Endothelial cell of umbilical vein (primary cell): ENCODE measurements around the gene EFHD2. TPM values are rescaled to one million over a fixed set of nuclear protein-coding genes. Genes with fewer than 3 reads are reported as not detected.

Experiments
- BruUV-seq: library from RNA; stranded (reverse); fragments of 400-500 nt; replicated peaks from 2 replicates; lab custom pipeline; 2021; lab: Mats Ljungman, UMichigan
- CTCF ChIA-PET: fragments of 300-600, 350-600 bp; sonication (Branson Sonifier 250); formaldehyde crosslinking; loops from one replicate; lab custom pipeline; 2021; ENCODE audit warnings: antibody characterized with exemption, inconsistent platforms; lab: Charles Lee
- POLR2A ChIA-PET: fragments of 300-600, 350-600 bp; sonication (Branson Sonifier 250); formaldehyde crosslinking; loops from one replicate; lab custom pipeline; 2021; ENCODE audit warnings: antibody characterized with exemption, inconsistent platforms; lab: Charles Lee
- DNase-seq: peaks from one replicate; pipeline ENCODE4 v3.0.0-alpha.2; 2011; ENCODE audit warnings: low read depth, low spot score
- FAIRE-seq: peaks from 2 replicates; lab custom pipeline; 2011; peaks lifted over from hg19 to GRCh38; lab: Jason Lieb, UNC
- H2AFZ ChIP-seq: 2 replicates; pipeline ENCODE4 v1.6.0; 2012; ENCODE audit warnings: low read depth, low read length, control low read depth, inconsistent platforms
- H3K27ac ChIP-seq: 2 replicates; pipeline ENCODE4 v1.5.1; 2011; ENCODE audit warnings: low read depth, mild to moderate bottlenecking, control low read depth, low read length, moderate library complexity; ENCODE audit not compliant: insufficient read depth
- H3K27me3 ChIP-seq, 2 experiments: 2 replicates each; pipeline versions ENCODE4 v1.6.0 to v1.6.1; 2011; ENCODE audit warnings: low read length in 2 of 2, mixed read lengths in 1 of 2; ENCODE audit not compliant: control insufficient read depth in 2 of 2, insufficient read depth in 2 of 2
- H3K36me3 ChIP-seq, 2 experiments: 2 replicates in 1 of 2; 3 replicates in 1 of 2; pipeline ENCODE4 v1.5.1; 2011; ENCODE audit warnings: low read length in 2 of 2, mild to moderate bottlenecking in 1 of 2, moderate library complexity in 1 of 2; ENCODE audit not compliant: control insufficient read depth in 2 of 2, insufficient read depth in 2 of 2; ENCODE audit errors: extremely low read depth in 1 of 2
- H3K4me1 ChIP-seq: 3 replicates; pipeline ENCODE4 v1.5.1; 2011; ENCODE audit warnings: mild to moderate bottlenecking, low read length; ENCODE audit not compliant: control insufficient read depth, insufficient read depth; ENCODE audit errors: extremely low read depth
- H3K4me2 ChIP-seq: 2 replicates; pipeline ENCODE4 v1.6.1; 2011; ENCODE audit warnings: low read length, control low read depth, mixed read lengths; ENCODE audit not compliant: insufficient read depth
- H3K4me3 ChIP-seq, 3 experiments: fragments of 200-600 bp in 1 of 3; sonication (generic), shearing (Covaris generic) in 1 of 3; replicated peaks in 1 of 3; 2 replicates each; pipeline ENCODE4 v1.5.1; 2011 to 2016; ENCODE audit warnings: control low read depth in 3 of 3, low read length in 3 of 3, mild to moderate bottlenecking in 2 of 3, inconsistent platforms in 1 of 3, low read depth in 1 of 3, moderate library complexity in 1 of 3; ENCODE audit not compliant: insufficient read depth in 1 of 3
- H3K79me2 ChIP-seq: 2 replicates; pipeline ENCODE4 v1.6.0; 2012; ENCODE audit warnings: low read length, inconsistent platforms; ENCODE audit not compliant: control insufficient read depth, insufficient read depth
- H3K9ac ChIP-seq: replicated peaks from 2 replicates; pipeline ENCODE3; 2011; ENCODE audit warnings: low read length, control low read depth; ENCODE audit not compliant: insufficient read depth; ENCODE audit errors: extremely low read depth
- H3K9me1 ChIP-seq: replicated peaks from 3 replicates; pipeline ENCODE4 v1.6.0; 2011; ENCODE audit warnings: mild to moderate bottlenecking, low read length; ENCODE audit not compliant: control insufficient read depth, insufficient read depth; ENCODE audit errors: extremely low read depth
- H3K9me3 ChIP-seq: replicated peaks from 2 replicates; pipeline ENCODE4 v1.5.1; 2012; ENCODE audit warnings: low read length, inconsistent platforms; ENCODE audit not compliant: control insufficient read depth, insufficient read depth
- H4K20me1 ChIP-seq: replicated peaks from 2 replicates; pipeline ENCODE3; 2011; ENCODE audit warnings: mild to moderate bottlenecking, low read length; ENCODE audit not compliant: control insufficient read depth, insufficient read depth; ENCODE audit errors: extremely low read depth
- EZH2 ChIP-seq: IDR thresholded peaks from 2 replicates; pipeline ENCODE4 v1.6.1; 2012; ENCODE audit warnings: borderline replicate concordance, low read depth, mild to moderate bottlenecking, moderate library complexity, low read length, inconsistent platforms; ENCODE audit not compliant: severe bottlenecking
- FOS ChIP-seq: IDR thresholded peaks from 2 replicates; pipeline ENCODE4 v1.6.1; 2011; ENCODE audit warnings: mild to moderate bottlenecking, low read length, moderate library complexity, borderline replicate concordance; ENCODE audit not compliant: insufficient read depth
- GATA2 ChIP-seq: IDR thresholded peaks from 2 replicates; pipeline ENCODE4 v1.7.0; 2011; ENCODE audit warnings: low read depth, mild to moderate bottlenecking, moderate library complexity, mixed read lengths, low read length; ENCODE audit not compliant: insufficient read length, insufficient read depth
- JUN ChIP-seq: IDR thresholded peaks from 2 replicates; pipeline ENCODE4 v1.6.1; 2011; ENCODE audit warnings: borderline replicate concordance, low read depth; ENCODE audit not compliant: insufficient read length, insufficient read depth
- MYC ChIP-seq: IDR thresholded peaks from one replicate; pipeline ENCODE4 v1.6.1; 2011; ENCODE audit warnings: mild to moderate bottlenecking, low read depth, low read length
- POLR2A ChIP-seq: IDR thresholded peaks from 2 replicates; pipeline ENCODE4 v1.6.1; 2012; ENCODE audit warnings: low read depth, mild to moderate bottlenecking, control low read depth, low read length
- POLR2AphosphoS5 ChIP-seq: IDR thresholded peaks from 2 replicates; pipeline ENCODE4 v1.6.1; 2012; ENCODE audit warnings: low read depth, mild to moderate bottlenecking, control low read depth, low read length, moderate library complexity; ENCODE audit not compliant: insufficient read depth
- dilution Hi-C: fragments of 300-500 bp; cut with MboI; formaldehyde crosslinking; loops from one replicate; pipeline ENCODE4 v1.15.0; 2019; ENCODE audit warnings: low sequenced_read_pairs; ENCODE audit not compliant: extremely low pct_ligation_motif_present
- intact Hi-C: fragments of 100-400 bp; cut with micrococcal nuclease; formaldehyde crosslinking; loops from one replicate; pipeline ENCODE4 v1.10.0; 2022
- polyA plus RNA-seq, 4 experiments: library from polyadenylated mRNA; depleted of rRNA in 3 of 4; stranded (reverse) in 3 of 4; unstranded in 1 of 4; fragments of >200 nt; gene quantifications; 2 replicates each; pipeline versions ENCODE4 v1.2.1 to v1.2.3, GENCODE V29; 2011 to 2012; ENCODE audit warnings: missing spikeins in 1 of 4
- total RNA-seq: library from RNA; stranded (reverse); gene quantifications from 2 replicates; pipeline ENCODE4 v1.2.3, GENCODE V29; 2021
- TF ChIP-seq, protein P1 (sequence below), 2 donors: IDR thresholded peaks; 1 replicate in 1 of 2; 2 replicates in 1 of 2; pipeline ENCODE4 v1.5.1; 2011; ENCODE audit warnings: low read length in 2 of 2, mild to moderate bottlenecking in 2 of 2, moderate library complexity in 2 of 2, control low read depth in 1 of 2, inconsistent platforms in 1 of 2, low read depth in 1 of 2; ENCODE audit not compliant: insufficient read depth in 1 of 2; ENCODE audit errors: extremely low read depth in 1 of 2
- TF ChIP-seq, protein P2 (sequence below): IDR thresholded peaks from 2 replicates; pipeline ENCODE4 v1.6.1; 2011; ENCODE audit not compliant: insufficient read depth, insufficient read length

EFHD2 gene
- total and polyA plus RNA-seq, 2 donors (not counting 3 experiments of a cell fraction or from before 2014, with no cell fraction given) = 50.2 to 73.5 TPM

DNA sequence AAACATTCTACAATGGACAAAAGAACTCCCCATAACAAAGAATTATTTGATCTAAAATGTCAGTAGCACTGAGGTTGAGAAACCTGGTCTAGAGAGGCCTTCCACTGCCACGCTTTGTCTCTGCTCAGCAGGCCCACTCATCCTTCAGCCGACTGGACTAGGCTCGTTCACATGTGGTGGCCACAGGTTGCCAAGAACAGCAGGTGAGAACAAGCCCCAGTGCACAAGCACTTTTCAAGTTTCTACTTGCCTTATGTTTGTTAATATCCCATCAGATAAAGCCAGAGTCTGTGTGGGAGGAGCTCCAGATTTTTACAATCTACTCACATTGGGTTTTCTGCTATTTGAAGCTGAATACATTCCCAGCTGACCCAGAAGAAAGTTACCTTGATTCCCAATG, 9.1 kb upstream of the EFHD2 start:
- TF ChIP-seq, protein P1, sequence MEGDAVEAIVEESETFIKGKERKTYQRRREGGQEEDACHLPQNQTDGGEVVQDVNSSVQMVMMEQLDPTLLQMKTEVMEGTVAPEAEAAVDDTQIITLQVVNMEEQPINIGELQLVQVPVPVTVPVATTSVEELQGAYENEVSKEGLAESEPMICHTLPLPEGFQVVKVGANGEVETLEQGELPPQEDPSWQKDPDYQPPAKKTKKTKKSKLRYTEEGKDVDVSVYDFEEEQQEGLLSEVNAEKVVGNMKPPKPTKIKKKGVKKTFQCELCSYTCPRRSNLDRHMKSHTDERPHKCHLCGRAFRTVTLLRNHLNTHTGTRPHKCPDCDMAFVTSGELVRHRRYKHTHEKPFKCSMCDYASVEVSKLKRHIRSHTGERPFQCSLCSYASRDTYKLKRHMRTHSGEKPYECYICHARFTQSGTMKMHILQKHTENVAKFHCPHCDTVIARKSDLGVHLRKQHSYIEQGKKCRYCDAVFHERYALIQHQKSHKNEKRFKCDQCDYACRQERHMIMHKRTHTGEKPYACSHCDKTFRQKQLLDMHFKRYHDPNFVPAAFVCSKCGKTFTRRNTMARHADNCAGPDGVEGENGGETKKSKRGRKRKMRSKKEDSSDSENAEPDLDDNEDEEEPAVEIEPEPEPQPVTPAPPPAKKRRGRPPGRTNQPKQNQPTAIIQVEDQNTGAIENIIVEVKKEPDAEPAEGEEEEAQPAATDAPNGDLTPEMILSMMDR (IDR thresholded peaks at IDR 0.05; ENCODE audit: extremely low read depth in 1 of 2, insufficient read depth in 1 of 2, low read depth in 1 of 2, low read length in 2 of 2) = no peak
- TF ChIP-seq GATA2 (no peak), POLR2AphosphoS5 (no peak), FOS (no peak), JUN (no peak), EZH2 (no peak), POLR2A (no peak), MYC (no peak)
- TF ChIP-seq, protein P2, sequence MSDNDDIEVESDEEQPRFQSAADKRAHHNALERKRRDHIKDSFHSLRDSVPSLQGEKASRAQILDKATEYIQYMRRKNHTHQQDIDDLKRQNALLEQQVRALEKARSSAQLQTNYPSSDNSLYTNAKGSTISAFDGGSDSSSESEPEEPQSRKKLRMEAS = no peak
- Histone ChIP-seq H3K9me1 (no peaks in the 10 kb centered on the region), H3K4me3 (no peak overlapping the region), H3K4me2 (no peak overlapping the region), H4K20me1 (no peaks in the 10 kb centered on the region), H3K9ac (no peak overlapping the region), H3K9me3 (peaks cover 2% of the 10 kb centered on the region), H3K36me3 (no peaks in the 10 kb centered on the region), H3K27me3 (no peaks in the 10 kb centered on the region), H3K79me2 (no peaks in the 10 kb centered on the region), H3K4me1 (no peaks in the 10 kb centered on the region), H3K27ac (no peak overlapping the region), H2AFZ (no peak overlapping the region)
- BruUV-seq = no TSS peak
- POLR2A ChIA-PET = no interaction called here
- FAIRE-seq (no peak), DNase-seq (no peak)
- intact Hi-C loops (no loop called here), dilution Hi-C loops (no loop called here)
- CTCF ChIA-PET = interaction anchor here (1.0 to 1.2 kb wide), 2 partner anchors 14 to 70 kb away, joined by 3 to 4 read pairs; no protein-coding TSS in a partner anchor
